HG03457 (cell line): ENCODE data around the gene KIF3A.

Experiments used
- ATAC-seq: cut with Tn5 transposase; IDR thresholded peaks from one replicate; pipeline ENCODE4 v1.9.1; 2021; ENCODE audit warnings: moderate number of reproducible peaks; ENCODE audit not compliant: unreplicated experiment

Gene KIF3A

DNA sequence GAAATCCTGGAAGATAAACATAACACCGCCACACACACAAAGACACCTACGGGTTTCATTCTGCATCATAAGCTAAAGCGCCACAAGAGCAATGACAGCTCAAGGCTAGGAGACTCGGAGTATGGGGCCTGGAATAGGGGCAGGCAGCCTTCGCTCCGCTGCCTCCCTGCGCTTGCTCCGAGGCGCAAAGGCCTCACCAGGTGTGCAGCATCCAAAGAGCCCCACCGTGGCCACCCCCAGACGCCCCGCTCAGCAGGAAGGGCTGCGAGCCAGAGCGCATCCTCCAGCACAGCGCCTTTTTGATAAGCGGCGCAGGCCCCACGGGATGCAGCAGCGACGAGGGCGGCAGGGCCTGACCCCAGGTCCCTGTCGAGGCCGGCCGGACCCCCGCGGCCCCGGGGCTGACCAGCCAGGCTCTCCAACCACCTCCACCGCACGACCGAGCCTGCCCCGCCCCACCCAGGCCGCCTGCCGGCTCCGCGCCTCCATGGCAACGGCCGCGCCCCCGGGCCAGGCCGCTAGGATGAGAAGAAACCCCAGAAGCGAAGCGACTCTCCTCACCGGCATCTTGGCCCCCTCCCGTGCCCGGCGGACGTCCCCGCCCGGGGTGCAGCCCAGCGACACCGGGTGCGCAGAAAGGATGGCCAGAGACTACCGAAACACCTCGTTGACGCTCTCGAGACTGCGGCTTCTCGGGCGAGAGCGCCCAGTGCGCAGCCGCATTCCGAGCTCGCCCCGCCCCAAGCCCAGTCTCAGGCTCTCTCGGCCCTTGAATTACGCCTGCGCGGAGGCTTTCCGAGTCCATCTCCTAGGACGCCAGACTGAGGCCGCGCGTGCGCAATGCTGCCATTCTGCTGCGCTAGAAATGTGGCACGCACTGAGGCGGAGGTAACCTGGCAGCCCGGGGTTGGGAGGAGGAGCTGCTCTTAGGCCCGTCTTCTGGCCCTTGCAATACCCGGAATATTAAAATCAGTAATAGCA, at the start of gene KIF3A:
Gene KIF3A (minus strand): TSS at position 694 of the 981 bp plus-strand sequence. CDS start 127 bp downstream, at position 567.
- ATAC-seq: peak; percentile 78

DNA sequence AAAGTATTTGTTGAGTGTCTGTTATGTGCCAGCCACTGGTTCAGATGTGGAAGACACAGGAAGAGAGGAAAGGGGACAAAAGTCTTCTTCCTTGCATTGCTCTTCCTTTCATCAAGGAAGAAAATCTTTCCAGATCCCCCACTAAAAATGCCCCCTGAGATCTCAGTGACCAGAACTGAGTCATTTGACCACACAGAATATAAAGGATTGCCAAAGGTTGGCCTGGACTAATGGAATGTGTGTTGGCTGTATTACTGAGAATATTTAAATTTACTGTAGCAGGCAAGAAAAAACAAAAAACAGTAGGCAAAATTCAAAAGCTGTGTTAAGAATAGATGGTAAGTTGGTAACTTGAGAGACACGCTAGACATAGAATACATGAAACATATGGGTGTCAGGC, 49.7 kb upstream of the KIF3A start:
- no peak for ATAC-seq

GRCh38 chr5:132785864-132786263, 48.5 kb upstream of the KIF3A start:
- no peak for ATAC-seq

- ATAC-seq: no peak
These were observed 48.0 kb upstream of the KIF3A start for GRCh38 chr5:132785365-132785764.

DNA sequence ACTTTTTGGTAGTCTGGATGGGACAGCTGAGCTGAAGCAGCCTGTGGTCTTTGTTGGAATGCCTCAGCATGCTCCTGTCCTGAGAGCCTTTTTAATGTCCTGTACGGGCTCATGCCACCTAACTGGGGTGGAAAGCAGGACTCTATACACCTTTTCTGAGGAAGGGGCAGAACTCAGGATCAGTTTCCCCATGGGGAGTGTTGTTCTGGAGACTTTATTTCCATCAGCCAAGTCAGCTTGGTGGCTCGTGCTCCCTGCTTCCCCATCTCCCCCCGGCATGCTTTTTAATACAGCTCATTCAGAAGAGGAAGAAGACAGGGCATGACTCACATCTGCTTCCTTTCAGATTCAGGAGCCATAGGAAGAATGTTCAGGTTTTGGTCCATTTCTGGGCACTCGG, 44.8 kb upstream of the KIF3A start:
- ATAC-seq: no peak

- ATAC-seq: no peak
These were observed 43.7 kb upstream of the KIF3A start for GRCh38 chr5:132781029-132781428.

- no peak for ATAC-seq
These were observed 43.2 kb upstream of the KIF3A start for GRCh38 chr5:132780577-132780976.

DNA sequence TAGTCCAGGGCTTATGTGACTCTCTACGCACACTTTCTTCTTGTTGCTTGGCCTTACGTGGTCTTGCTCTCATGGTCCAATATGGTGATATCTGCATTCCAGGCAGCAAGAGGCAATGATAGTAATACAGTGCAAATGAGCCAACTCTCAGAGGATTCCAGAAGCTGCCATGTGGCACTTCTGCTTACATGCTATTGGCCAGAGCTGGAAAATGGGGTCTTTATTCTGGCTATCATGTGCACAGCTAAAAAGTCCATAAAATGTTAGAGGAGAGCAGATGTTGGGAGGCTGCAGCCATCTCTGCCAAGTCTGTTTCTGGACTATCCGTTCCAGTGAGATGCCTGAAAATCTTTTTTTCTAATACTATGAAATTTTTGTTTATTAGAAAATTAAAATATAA, 42.6 kb upstream of the KIF3A start:
- ATAC-seq: no peak

- no peak for ATAC-seq
These were observed 41.5 kb upstream of the KIF3A start for GRCh38 chr5:132778856-132779255.

DNA sequence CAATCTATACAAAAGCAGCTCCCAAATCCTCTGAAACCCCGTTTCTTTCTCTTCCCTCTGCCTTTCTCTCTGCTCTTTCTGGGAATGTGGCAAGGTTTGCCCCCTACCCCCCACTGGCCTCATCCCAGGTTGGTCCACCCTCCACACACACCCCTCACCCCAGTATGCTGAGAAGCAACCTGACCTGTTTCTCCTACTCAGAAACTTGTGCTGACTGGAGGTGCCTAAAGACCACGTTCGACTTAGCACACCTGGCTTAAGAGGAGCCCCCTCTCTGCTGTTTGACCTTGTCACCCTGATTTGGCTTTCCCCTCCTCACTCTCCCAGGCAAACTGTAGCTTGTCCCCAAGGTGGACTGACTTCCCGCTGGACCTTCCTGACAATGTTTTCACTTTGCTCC, 40.8 kb upstream of the KIF3A start:
- no peak for ATAC-seq

- ATAC-seq: no peak
These were observed 40.1 kb upstream of the KIF3A start, which contains the start of gene SEPTIN8 for GRCh38 chr5:132777209-132778069. SEPTIN8 (minus strand) TSS chr5:132777239; CDS start chr5:132777137, 102 bp downstream.

- no peak for ATAC-seq
These were observed 39.5 kb upstream of the KIF3A start for GRCh38 chr5:132776938-132777208.

DNA sequence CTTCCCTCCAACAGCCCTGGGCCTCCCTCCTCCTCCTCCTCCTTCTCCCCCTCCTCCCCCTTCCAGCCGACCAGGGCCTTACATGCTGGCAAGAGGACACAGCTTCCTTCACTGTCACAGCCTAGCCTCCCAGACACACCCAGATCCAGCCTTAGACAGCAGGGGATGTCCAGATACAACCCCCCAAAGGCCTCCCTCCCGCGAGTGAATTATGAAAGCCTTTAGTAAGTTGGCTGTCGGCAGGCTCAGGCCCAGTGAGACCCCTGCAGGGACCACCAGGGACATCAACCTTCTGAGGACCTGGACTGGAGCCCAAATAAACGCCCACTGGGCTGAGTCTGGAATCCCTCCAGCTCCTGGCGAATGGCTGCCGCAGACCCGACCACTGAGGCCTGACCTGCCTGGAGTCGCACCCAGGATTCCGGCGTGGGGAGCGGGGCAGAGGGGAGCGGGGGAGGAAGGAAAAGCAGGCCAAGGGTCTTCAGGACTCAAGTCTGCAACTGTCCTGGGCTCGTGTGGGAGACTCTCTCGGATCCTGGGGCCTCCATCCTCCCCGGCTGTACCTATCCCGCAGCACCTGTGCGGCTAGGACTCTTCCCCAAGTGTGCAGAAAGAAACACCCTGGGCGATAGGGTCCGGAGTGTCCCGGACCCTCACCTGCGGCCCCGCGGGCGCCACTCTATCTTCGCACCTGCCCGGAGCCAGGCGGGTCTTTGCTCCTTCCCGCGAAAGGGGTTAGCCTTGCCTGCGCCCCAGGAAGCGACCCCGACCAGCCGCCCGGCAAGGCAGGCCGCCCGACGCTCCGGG, 39.0 kb upstream of the KIF3A start:
- no peak for ATAC-seq

DNA sequence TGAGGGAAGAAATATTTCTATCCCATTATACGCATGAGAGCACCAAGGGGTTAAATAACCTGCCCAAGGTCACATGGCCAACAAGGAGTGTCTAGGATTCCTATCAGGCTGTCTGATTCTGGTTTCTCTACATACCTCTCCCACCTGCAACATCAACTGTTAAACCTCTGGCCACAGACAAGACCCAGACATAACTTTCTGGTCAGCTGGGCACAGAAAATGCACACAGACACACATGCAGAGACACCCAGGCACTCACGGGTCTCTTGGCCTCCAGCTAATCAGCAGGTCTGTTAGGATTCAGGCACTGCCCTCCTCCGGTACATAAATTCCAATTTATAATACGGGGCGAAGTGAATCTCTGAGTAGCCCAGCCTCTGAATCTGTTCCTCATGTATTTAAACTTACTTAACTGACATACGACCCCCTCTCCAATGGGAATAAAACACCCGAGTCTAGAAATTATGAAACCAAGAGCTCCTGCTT, 38.2 kb upstream of the KIF3A start:
- no peak for ATAC-seq

DNA sequence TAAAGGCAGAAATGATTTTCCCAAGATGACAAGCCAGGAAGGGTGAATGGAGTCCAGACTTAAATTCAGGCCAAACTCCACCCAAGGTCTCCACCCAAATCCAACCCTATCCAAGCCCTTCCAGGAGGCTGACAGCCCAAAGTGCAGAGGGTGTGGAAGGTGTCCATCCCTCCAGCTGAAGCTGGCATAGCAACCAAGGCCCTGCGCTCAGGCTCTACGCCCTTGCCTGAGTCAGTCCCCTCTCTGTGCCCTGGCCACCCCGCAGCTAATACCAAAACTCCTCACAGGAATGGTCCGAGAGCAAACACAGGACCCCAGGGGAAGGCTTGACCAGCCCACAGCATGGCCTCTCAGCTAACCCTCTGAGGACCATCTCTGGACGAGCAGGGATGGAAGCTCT, 37.5 kb upstream of the KIF3A start:
- no peak for ATAC-seq

- no peak for ATAC-seq
These were observed 37.1 kb upstream of the KIF3A start for GRCh38 chr5:132774406-132774805.

GRCh38 chr5:132773601-132774355, 36.4 kb upstream of the KIF3A start:
- no peak for ATAC-seq

DNA sequence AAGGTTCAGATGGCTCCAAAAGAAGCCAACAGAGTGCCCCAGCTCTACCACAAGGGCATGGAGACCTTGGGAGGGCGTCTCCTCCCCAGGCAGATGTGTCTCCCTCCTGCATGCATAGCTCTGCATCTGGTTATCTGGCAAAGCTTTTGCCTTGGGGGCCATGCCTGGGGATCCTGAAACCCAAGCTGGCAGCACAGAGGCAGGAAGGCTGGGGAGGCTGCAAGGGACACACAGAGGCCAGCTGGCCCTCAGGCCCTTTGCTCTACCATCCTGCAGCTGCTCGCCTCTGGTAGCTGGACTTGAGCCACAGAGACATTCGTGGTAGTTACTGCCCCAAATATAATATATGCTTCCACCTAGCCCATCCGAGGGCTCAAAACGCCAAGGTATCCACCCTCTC, 35.8 kb upstream of the KIF3A start:
- ATAC-seq: no peak

- no peak for ATAC-seq
These were observed 35.1 kb upstream of the KIF3A start for GRCh38 chr5:132772291-132773070.
